GM19238 (cell line): ENCODE measurements around the gene MASP2.
"Not testable (repeated sequence)": the region's sequence is repeated elsewhere in the genome, so short reads cannot be mapped to it uniquely, and the experiment has no call there.

ENCODE experiments used
- DNase-seq: peaks from one replicate; pipeline ENCODE4 v3.0.0; 2011; ENCODE audit warnings: low spot score; ENCODE audit not compliant: insufficient read length

The MASP2 gene

DNA sequence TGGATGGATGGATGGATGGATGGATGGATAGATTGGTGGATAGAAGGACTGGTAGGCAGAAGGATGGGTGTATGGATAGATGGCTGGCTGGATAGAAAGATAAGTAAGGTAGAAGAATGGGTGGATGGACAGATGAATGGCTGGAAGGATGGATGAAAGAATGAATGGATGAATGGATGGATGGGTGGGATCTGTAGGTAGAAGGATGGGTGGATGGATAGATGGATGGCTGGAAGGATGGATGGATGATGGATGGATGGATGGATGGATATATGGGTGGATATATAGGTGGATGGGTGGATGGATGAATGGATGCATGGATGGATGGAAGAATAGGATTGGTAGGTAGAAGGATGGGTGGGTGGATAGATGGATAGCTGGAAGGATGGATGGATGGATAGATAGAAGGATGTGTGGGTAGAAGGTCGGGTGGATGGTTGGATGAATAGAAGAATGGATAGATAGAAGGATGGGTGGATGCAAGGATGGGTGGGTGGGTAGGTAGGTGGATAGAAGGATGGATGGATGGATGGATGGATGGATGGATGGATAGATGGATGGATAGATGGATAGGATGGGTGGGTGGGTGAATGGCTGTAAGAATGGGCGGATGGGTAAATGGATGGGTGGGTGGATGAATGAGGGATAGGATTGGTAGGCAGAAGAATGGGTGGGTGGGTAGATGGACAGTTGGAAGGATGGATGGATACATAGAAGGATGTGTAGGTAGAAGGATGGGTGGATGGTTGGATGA, 7.5 kb downstream of the MASP2 start:
- no peak for DNase-seq

DNA sequence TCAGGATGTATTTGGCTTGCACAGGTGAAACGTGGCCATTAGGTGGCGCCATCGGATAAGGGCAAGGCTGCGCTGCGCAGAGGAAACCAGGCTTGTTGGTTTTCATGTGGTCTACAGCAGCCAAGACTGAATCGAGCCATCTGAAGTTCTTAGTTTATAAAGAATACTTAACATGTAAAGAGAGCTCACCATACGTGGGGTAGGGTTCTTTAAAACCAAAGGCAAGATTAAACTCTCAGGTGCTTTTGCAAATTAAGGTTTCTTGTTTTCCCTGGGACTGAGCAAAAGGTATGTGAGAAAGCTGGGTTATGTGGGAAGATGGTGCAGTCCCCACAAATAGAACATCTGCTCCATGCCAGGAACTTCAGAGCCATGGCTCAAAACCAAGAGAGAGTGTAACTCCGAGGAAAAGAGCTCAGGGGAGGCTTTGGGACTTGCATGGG, 9.3 kb downstream of the MASP2 start:
- DNase-seq: peak; percentile 82

DNA sequence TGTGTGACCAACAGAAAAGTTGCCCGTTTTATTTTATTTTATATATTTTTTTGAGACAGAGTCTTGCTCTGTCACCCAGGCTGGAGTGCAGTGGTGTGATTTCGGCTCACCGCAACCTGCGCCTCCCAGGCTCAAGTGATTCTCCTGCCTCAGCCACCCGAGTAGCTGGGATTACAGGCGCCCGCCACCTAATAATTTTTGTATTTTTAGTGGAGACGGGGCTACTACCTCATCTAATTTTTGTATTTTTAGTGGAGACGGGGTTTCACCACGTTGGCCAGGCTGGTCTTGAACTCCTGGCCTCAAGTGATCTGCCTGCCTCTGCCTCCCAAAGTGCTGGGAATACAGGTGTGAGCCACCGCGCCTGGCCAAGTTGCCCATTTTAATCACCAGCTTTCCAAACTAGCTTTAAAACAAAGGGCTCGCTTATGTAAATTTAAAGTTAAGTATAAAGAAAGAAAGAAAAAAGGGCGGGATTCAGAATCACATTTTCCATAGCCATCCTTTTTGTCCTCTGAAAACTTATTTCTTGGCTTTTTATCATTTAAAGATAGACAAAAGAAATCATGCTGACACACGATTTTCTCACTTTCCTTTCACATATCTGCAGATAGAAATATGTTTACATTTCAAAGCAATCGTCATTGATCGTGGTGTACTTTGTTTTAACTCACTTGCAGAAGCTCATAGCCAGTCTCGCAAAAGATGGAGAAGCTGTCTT, 9.9 kb downstream of the MASP2 start:
- not testable (repeated sequence) for DNase-seq

DNA sequence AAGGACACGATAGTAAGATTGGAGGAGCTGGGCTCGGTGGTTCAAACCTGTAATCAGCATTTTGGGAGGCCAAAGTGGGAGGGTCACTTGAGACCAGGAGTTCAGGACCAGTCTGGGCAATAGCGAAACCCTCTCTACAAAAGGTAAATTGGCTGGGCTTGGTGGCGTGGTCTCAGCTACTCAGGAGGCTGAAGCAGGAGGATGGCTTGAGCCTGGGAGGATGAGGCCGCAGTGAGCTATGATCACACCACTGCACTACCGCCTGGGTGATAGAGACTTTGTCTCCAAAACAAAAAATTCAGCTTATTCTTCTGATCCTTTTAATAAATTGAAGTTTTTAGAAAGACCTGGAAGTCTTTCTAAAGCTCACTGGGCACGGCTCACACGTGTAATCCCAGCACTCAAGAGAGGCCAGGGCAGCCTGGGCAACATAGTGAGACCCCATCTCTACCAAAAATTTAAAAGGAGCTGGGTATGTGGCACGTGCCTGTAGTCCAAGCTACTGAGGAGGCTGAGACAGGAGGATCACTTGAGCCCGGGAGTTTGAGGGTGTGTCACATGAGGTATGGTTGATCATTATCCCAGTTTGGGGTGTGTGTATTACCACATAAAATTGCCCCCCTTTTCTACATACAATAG, 15.3 kb downstream of the MASP2 start:
- DNase-seq: no peak

DNA sequence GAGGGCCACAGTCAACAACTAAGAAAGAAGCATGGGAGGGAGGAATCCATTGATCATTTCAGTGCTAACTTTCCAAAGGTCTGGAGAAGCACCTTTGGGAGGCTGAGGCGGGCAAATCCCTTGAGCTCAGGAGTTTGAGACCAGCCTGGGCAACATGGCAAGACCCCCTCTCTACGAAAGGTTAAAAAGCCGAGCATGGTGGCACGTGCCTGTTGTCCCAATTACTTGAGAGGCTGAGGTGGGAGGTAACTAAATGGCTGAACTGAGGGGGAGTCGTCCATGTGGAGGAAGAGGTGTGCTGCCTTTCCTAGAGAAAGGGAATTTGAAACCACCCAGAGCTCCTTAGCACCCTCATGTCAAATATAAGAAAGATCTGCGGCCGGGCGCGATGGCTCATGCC, 16.2 kb downstream of the MASP2 start:
- no peak for DNase-seq

DNA sequence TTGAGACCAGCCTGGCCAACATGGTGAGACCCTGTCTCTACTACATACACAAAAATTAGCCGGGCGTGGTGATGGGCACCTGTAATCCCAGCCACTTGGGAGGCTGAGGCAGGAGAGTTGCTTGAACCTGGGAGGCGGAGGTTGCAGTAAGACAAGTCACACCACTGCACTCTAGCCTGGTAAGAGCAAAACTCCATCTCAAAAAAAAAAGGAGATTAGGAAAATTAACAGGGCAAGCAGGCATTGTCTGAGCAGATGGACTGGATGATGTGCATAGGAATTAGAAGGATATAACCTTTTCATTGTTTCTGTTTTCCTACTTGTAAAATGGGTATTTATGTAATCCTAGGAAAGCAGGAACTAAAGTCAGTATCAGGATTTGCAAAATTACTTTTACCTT, 19.0 kb downstream of the MASP2 start:
- DNase-seq: no peak

DNA sequence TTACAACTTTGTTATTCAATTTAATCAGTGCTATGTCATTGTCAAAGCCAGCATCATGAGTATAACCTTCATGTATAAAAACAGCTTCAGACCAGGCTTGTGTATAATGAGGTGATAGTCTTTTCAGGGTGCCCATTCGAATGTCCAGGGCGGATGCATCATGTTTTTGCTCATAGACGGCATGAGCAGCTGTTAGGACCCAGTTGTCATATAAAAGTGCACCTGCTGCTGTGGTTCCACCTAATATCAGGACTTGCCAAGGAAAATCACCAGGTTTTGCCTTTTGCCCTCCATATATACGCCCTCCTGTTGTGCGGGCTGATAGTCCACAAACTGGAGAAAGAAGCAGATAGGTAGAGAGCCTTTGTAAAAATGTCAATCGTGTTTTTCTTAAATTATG, 19.7 kb downstream of the MASP2 start:
- DNase-seq: no peak

DNA sequence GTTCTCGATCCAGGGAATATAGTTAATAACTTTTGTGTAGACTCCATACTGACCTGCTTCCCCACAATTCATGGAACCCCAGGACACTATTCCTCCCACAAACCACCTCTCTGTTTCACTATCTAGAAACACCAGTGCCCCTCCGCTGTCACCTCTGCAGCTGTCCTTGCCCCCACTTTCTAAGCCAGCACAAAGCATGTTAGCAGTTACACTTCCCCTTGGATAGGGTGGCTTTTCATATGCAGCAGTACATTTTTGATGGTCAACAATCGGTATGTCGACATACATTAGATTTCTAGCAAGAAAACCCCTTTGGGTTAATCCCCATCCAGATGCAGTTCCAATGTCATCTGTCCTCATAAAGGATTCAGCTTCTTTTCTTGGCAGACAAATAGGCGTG, 20.1 kb downstream of the MASP2 start:
- DNase-seq: no peak

DNA sequence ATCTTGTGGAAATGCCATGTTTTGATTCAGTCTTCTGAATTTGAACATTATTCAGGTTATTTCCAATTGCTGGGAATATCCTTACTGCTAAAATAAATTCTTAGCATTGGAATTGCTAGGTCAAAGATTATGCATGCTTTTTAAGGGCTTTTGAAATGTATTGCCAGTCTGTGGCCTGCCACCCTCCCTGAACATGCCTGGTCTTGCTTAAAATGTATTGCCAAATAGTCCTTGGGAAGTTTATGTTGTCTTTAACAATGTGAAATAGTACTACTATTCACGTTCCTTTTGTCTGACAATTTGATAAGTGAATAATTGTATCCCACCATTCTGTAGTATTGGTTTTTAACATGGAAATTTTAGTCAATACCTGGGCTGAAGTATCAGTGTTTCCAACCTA, 21.0 kb downstream of the MASP2 start:
- DNase-seq: no peak

DNA sequence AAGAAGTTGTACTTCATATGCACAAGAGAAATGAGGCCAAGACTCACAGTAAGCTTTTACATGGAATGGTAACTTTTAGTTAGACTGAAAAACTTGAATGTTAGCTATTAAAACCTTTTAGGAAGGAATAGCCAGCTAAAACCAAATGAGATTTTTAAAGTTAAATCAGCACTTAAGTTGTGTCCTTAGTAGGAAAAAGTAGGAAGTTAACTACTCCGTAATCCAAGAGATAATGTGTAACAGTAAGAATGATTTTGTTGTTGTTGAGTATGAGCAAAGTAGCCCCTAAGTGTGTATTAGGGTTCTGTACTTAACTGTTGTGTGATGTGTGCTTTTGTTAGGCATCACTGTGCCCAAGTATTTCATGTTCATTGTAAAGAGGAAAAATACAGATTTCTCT, 21.4 kb downstream of the MASP2 start:
- no peak for DNase-seq

DNA sequence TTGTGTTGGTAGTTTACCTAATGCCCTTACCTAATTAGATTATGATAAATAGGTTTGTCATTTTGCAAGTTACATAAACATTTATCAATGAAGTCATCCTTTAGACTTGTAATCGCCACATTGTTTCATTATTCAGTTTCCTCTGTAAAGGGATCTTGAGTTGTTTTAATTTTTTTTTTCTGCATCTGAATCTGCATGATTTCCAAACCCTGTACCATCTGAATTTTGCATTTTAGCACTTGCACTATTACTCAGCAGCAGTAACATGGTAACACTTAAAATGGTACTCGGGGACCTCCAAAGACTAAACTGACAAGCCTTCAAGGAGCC, 22.2 kb downstream of the MASP2 start:
- no peak for DNase-seq

DNA sequence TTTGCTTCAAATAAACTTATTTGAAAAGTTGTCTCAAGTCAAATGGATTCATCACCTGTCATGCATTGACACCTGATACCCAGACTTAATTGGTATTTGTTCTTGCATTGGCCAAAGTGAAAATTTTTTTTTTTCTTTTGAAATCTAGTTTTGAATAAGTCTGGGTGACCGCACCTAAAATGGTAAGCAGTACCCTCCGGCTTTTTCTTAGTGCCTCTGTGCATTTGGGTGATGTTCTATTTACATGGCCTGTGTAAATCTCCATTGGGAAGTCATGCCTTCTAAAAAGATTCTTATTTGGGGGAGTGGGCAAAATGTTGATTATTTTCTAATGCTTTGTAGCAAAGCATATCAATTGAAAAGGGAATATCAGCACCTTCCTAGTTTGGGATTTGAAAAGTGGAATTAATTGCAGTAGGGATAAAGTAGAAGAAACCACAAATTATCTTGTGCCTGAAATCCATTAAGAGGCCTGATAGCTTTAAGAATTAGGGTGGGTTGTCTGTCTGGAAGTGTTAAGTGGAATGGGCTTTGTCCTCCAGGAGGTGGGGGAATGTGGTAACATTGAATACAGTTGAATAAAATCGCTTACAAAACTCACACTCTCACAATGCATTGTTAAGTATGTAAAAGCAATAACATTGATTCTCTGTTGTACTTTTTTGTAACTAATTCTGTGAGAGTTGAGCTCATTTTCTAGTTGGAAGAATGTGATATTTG, 22.7 kb downstream of the MASP2 start:
- no peak for DNase-seq

DNA sequence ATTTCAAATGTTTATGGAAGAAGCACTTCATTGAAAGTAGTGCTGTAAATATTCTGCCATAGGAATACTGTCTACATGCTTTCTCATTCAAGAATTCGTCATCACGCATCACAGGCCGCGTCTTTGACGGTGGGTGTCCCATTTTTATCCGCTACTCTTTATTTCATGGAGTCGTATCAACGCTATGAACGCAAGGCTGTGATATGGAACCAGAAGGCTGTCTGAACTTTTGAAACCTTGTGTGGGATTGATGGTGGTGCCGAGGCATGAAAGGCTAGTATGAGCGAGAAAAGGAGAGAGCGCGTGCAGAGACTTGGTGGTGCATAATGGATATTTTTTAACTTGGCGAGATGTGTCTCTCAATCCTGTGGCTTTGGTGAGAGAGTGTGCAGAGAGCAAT, 23.8 kb downstream of the MASP2 start:
- no peak for DNase-seq

DNA sequence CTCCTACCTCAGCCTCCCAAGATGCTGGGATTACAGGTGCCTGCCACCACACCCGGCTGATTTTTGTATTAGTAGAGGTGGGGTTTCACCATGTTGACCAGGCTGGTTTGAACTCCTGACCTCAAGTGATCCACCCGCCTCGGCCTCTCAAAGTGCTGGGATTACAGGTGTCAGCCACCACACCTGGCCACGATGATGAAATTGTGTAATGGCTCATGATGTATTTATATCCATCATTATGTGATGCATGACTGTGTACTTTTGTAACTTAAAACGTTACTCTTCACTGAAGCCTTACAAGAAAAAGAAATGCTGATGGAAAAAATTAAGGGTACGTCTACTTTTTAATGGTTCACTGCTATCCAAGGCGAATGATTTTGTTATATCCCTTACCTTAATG, 27.1 kb downstream of the MASP2 start:
- no peak for DNase-seq

DNA sequence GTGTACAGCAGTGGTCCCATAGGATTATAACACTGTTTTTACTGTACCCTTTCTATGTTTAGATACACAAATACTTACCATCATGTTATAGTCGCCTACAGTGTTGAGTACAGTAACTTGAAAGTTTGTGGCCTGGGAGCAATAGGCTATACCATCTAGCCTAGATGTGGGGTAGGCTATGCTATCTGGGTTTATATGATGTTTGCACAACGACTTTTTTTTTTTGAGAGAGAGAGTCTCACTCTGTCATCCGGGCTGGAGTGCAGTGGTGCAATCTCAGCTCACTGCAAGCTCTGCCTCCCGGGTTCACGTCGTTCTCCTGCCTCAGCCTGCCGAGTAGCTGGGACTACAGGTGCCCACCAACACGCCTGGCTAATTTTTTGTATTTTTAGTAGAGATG, 27.7 kb downstream of the MASP2 start:
- DNase-seq: not testable (repeated sequence)

DNA sequence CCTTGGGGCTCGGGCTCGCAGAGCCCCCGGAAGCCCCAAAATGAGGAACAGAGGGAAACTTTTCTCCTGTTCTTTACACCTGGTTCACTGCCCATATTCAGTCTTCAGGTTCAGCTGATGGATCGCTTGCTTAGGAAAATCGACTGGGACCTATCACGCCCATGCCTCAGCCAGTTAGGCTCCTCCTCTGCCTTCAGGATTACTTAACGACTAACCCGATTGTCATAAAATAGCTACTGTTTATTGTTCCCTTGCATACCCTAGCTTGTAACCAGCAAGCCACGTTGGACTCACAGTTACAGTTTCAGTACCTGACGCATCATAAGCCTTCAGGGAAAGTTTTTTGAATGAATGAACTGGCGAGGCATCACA, 33.9 kb downstream of the MASP2 start:
- DNase-seq: no peak

DNA sequence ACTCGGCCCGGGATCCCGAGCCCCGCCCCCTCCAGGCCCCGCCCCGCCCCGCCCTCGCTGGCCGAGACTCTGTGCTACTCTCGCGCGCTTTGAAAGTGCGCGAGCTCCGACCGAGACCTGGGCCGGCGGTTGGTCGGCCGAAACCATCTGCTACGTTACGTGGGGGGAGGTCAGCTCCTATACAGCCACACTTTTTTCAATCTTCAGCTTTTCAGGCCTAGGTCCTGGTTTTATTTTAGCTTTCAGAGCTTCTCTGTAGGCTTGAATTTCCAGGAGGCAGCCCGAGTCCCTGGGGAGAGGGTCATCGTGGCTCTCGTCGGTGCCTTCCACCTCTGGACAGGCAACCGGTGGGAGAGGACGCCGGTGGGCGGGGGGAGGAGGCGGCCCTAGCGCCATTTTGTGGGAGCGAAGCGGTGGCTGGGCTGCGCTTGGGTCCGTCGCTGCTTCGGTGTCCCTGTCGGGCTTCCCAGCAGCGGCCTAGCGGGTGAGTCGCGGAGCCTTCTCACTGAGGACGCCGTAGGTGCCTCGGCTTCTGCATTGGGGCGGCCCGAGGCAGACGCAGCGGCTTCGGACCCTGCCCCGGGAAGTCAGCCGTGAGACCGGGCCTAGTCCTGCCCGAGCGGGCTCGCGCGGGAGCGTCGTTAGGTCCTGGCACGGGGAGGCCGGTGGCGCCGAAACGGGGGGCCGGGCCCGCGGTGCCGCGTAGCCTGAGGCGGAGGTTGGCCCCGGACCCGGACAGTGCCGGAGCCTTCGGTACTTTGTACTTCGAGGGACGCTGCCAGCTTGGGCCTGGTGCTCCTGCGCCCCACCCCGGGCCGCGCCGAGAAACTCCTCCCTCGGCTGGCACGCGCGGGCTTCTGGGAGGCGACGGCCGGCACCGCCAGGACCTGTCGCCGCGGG, 34.5 kb downstream of the MASP2 start, which contains the start of gene TARDBP:
Gene TARDBP, plus strand, starts transcription at position 395 of the 900 bp plus-strand sequence. CDS start 1,074 bp downstream, outside the sequence.
- peak; percentile 90 for DNase-seq

DNA sequence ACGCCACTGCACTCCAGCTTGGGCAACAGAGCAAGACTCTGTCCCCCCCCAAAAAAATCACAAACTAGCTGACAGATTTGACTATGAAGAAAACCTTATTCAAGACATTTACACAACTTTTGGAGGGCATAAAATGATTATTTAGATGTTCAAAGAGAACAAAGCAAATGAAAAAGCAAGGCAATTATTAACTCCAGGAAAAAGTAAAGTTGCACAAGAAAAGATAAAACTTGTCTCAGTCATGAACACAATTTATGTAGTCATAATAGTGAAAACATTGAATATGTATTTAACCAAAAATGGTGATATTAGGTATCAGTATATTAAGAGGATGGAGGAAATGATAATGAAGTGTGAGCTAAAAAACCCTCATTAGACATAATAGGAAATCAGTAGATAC, 46.5 kb downstream of the MASP2 start:
- DNase-seq: no peak

DNA sequence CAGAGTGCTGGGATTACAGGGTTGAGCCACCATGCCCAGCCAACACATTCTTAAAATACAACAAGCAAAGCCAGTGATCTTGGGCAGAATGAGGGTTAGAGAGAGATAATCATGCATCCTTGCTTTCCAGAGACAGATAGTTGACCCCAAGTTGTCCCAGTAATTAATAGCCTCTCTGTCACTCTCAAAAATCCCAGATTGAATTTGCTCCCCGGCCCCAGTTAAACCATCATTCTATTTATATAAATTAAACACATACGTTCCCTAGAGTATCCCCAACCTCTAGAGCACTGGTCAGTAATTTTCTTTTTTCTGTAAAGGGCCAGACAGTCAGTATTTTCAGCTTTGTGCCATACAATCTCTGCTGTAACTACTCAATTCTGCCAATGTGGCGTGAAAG, 50.9 kb downstream of the MASP2 start:
- no peak for DNase-seq

DNA sequence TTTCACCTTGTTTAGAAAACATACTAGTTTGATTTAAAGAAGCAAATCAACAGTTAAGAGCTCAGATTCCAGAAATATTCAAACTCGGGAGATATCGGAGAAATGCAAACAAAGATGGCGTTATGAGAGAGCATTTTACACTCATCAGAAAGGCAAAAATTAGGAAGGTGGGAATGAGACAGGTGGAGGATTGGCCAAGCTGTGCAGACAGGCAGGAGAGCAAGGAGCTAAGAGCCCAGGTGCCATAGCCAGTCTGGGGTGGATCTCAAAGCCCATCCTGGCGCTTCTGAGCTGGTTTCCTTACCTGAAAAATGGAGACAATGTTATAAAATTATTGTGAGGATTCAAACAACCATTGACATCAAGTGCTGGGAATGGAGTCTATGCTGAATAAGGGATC, 54.2 kb downstream of the MASP2 start:
- no peak for DNase-seq

DNA sequence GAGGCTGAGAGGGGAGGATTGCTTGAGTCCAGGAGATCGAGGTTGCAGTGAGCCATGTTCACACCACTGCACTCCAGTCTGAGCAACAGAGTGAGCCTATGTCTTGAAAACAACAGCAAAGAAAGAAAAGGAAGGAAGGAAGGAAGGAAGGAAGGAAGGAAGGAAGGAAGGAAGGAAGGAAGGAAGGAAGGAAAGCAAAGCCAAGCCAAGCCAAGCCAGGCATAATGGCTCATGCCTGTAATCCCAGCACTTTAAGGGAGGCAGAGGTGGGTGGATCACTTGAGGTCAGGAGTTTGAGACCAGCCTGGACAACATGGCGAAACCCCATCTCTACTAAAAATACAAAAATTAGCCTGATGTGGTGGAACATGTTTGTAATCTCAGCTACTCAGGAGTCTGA, 55.0 kb downstream of the MASP2 start:
- DNase-seq: not testable (repeated sequence)
